Activated CD4-positive, alpha-beta T cell treated with anti-CD3 and anti-CD28 coated beads for 1 hour (primary cell): ENCODE data around the gene FGD3.
"Not testable (repeated sequence)": the region's sequence is repeated elsewhere in the genome, so short reads cannot be mapped to it uniquely, and the experiment has no call there.

Experiments
- DNase-seq: peaks from one replicate; pipeline ENCODE4 v3.0.0-alpha.2; 2020

Gene FGD3

GRCh38 chr9:93011114-93011513, 63.8 kb downstream of the FGD3 start:
- DNase-seq, result no peak

DNA sequence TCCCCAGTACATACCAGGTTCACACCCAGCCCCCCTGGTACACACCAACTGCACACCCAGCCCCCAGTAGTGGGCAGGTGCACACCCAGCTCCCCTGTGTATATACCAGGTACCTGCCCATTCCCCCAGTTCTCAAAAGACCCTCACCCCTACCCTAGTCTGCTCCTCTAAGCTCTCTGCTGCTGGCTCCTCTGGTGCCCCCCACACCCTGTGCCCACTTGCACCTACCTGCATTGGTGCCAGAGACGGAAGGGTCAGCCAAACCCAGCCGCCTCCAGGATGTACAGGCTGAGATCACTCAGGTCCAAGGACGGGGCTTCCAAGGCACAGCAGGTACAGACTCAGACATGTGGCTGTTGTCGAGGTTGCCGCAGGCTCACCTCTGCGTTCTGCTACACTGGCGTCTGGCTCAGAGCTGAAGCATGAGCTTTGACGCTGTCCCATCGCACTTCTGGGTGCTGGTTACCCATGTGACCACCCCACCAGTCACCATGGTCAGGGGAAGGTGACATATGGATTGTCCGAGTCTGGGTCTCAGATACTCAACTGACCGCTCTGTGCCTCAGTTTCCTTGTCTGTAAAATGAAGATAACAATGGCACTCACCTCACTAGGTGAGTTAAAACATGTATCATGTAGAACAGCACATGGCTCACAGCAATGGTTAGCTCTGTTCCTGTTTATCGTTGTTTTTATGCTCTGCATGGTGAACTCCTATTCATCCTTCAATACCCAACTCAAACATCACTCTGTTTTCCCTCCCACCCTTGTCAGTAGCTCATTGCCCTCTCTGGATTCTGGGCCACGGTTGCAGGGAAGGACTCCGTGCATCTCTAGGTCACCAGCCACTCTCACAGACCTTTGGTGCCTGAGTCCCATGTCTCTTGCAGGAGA, 65.9 kb downstream of the FGD3 start:
- DNase-seq, result no peak

GRCh38 chr9:93013856-93014582, 66.7 kb downstream of the FGD3 start:
- no peak for DNase-seq

DNA sequence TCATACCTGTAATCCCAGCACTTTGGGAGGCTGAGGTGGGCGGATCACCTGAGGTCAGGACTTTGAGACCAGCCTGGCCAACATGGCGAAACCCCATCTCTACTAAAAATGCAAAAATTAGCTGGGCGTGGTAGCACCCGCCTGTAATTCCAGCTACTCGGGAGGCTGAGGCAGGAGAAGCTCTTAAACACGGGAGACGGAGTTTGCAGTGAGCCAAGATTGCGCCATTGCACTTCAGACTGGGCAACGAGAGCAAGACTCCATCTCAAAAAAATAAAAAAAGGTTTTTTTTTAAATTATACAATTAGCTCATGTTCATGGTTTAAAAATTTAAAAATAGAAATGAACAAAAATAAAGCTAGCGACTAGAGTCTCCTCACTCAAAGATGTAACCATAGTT, 67.9 kb downstream of the FGD3 start:
- DNase-seq, result not testable (repeated sequence)

DNA sequence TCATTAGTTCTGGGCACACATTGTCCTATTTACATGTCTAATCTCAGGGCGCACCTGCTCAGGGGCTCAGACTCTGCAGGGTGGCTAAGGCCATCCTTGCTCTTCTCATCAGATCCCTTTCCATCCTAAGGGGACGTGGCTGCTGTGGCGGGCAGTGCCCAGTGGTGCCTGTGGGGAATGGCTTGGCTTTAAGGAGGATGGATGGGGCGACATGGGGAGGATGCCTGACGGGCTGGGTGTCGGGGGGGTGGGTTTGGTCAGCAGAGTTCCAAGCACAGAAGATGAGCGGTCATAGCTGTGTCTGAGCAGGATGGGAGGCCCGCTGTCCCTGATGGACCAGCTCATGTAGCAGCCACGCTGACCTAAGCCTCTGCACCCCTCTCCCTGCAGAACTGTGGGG, 70.3 kb downstream of the FGD3 start:
- DNase-seq, result no peak

GRCh38 chr9:93020151-93020550, 72.8 kb downstream of the FGD3 start:
- DNase-seq, result no peak

DNA sequence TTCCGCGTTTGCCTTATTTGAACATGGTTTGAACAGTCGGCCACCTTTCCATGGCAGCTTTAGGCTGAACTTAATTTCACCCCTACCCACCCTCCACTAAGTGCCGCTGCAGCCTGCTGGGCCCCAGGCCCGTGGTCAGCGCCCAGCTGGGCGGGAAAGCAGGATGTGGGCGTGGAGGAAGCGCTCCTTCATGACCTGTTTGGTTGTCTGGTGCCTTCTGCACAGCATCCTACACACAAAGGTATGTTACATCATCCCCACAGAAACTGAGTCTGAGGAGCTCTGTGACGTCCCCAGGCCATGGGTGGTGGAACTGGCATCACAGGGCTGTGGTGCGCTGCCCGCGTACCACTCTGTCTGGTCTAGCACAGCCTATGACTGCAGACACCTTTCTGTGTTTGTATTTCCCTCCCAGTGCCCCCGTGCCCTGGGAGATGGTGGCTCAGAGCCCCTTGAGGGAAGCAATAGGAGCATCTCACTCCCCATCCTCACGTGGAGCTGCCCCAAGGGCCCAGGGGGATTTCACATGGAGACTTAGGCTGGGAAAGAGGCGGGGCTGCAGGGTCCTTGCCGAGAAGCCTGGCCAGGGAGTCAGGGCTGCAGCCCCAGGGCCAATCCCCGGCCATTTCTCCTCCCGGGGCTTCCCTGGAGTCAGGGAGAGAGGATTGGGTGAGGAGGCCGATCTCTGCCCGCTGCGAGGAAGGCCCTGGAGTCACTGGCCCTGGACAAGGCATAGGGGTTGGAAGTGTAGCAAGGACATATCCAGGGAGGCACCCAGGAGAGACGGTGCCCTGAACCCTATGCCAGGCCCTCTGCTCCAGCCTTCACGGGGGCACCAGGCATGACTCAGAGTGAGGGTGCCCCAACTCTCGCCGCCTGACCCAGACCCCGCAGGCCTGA, 73.7 kb downstream of the FGD3 start:
- no peak for DNase-seq

- no peak for DNase-seq
These were observed 74.7 kb downstream of the FGD3 start for GRCh38 chr9:93022066-93022465.

- DNase-seq, result no peak
These were observed 75.6 kb downstream of the FGD3 start for GRCh38 chr9:93022721-93023520.

DNA sequence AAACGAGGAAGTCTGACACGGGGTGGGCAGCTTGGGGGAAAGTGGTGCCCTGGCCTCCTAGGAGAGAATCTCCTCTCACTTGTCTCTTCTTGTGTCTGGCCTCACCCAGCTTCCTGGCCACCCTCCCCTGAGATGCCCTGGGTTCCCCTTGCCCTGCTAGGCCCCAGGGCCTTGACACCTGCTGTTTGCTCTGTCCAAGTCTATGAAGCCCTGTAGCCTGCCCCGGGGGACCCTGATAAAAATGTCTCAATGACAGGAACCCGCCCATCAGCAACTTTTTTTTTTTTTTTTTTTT, 76.1 kb downstream of the FGD3 start:
- DNase-seq, result no peak

GRCh38 chr9:93024646-93024910, 77.3 kb downstream of the FGD3 start:
- no peak for DNase-seq

GRCh38 chr9:93024986-93025630, 77.8 kb downstream of the FGD3 start:
- DNase-seq, result no peak

DNA sequence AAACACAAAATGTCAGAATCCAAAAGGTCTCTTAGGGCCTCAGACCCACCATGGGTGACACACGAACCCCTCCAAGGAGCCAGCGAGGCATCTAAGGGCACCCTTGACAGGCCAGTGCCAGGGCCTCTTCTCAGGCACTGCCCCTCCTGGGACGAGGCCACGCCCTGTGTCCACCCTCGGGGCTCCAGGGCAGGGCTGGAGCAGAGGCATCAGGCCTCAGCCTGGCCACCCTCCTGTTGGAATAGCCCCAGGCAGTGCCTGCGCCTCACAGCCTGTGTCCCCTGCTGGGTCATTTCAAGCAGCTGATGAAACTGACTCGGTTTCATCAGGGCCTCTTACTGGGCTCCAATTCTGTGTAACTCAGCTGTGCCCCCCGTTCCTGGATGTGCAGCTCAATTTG, 78.4 kb downstream of the FGD3 start:
- no peak for DNase-seq

GRCh38 chr9:93026640-93027039, 79.3 kb downstream of the FGD3 start:
- no peak for DNase-seq

DNA sequence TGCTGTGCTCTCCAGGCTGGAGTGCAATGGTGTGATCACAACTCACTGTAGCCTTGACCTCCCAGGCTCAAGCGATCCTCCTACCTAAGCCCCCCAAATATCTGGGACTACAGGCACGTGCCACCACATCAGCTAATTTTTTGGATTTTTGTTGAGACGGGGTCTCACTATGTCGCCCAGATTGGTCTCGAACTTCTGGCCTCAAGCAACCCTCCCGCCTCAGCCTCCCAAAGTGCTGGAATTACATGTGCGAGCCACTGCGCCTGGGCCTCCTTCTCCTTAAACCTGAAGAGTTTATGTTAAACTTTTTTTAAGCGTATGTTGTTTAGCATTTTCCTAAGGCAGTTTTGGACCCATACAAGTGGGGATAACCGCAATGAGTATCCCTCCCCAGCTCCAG, 80.4 kb downstream of the FGD3 start:
- DNase-seq, result no peak

DNA sequence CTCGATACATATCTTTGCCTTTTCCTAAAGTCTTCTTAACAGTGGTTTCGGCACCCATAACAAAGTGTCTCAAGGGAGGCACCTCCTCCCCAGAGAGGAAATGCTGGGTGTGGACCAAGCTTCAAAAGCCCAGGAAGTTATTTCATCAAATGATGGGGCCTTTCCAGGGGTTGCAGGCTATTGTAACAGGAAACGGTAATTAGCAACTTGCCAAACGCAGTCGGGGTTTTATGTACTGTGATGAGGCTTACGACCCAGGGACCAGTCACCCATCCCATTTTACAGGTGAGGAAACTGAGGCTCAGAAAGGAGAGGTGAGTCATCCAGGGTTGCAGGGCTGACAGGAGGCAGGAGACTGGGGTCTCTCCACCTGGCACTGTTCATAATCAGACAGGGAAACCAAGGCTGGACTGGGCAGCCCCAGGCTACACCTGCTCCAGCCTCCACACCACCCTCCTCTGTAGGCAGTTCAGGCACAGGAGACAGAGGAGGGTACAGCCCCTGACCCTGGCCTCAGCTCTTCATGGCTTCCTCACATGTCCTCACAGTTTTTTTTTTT, 81.2 kb downstream of the FGD3 start:
- peak; percentile 42 for DNase-seq

DNA sequence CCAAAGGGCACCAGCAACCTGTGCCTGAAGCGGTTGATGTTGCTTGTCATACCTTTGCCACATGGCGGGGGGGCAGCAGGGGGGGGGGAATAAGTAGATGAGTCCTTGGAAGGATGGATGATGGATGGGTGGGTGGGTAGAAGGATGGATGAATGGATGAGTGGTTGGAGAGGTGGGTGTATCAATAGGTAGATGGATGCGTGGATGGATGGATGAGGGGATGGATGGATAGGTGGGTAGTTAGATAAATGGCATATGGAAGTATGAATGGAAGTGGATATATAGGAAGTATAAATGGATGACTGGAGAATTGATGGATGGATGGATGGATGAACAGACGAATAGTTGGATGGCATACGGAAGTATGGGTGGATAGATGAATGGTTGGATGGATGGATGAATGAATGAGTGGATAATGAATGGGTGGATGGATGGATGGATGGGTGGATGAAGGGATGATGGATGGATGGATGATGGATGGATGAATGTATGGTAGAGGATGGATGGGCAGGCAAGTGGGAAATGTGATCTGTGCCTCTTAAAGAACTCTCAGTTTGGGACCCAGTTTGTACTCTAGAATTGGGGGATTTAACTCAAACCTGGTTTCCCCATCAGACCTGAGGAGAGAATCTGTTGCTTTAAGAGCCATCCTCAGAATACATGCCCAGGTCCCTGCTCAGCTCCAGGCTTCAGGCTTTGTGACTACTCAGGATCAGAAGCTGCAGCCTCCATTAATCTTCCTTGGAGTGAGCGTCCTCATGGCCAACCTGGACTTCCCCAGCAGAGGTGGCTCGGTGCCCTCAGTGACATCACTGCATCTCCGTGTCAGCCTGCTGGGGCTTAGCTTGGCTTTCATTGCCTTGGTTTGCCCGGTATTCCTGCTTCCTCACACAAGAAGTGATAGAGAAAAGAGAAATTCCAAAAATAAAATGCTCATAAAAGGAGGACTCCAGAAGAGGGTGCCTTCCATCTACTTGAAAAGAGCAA, 83.6 kb downstream of the FGD3 start:
- DNase-seq, result no peak

DNA sequence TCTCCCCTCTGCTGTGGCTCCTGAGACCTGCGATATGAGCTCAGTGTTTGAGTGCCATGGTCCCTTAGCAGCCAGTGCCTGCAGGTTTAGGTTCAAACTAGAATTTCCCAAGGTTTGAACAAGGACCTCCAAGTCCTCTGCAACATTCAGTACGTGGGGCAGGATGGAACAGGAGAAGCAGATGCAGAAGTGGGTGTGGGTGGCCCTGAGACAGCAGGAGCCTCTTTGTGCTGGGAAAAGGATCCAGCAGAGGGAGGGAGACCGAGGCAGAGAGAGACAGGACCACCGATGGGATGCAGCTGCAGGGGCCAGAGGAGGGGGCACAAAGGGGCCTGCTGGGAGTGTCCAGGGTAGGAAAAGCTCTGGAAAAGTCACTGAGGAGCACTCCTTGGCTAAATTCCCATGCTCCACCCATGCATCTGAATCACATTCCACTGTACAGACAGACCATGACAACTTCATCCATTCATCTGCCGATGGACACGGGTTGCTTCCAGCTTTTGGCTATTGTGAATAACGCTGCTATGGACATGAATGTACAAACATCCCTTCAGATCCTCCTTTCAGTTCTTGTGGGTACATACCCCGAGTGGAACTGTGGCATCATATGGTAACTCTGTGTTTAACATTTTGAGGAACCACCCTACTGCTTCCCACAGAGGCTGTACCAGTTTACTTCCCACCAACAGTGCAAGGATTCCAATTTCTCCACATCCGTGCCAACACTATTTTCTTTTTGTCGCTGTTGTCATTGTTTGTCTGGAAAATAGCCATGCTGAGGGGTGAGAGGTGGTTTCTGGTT, 84.5 kb downstream of the FGD3 start:
- no peak for DNase-seq

DNA sequence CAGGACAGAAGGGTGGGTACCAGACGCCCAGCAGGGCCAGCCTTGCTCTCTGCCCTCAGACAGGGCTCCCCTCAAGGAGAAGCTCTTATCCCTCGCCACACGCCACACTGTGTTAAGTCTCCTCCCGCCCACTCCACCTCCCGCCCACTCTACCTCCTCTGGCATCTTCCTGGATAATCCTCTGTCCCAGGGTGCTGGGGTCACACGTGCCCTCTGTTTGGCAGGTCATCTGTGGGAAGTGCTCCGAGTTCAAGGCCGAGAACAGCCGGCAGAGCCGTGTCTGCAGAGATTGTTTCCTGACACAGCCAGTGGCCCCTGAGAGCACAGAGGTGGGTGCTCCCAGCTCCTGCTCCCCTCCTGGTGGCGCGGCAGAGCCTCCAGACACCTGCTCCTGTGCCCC, 85.2 kb downstream of the FGD3 start:
- no peak for DNase-seq

- DNase-seq, result no peak
These were observed 86.2 kb downstream of the FGD3 start for GRCh38 chr9:93033531-93033930.
